Kidney (tissue), 14 donors: ENCODE data around the gene CLEC16A. TPM values are rescaled to one million over a fixed set of nuclear protein-coding genes. Genes with fewer than 3 reads are reported as not detected.

Experiments used
- DNase-seq, 5 donors: peaks; one replicate each; pipeline ENCODE4 v3.0.0-alpha.2; 2013 to 2020
- FAIRE-seq: peaks from 2 replicates; lab custom pipeline; 2012; peaks lifted over from hg19 to GRCh38; lab: Jason Lieb, UNC
- H3K27ac ChIP-seq, 2 donors: one replicate each; pipeline ENCODE4 v1.7.0; 2013; ENCODE audit warnings: low read depth in 2 of 2, low read length in 2 of 2, inconsistent platforms in 1 of 2
- H3K27me3 ChIP-seq: one replicate; pipeline ENCODE4 v1.7.1; 2013; ENCODE audit warnings: low read length, inconsistent platforms; ENCODE audit not compliant: control insufficient read depth, insufficient read depth
- H3K36me3 ChIP-seq, 3 donors: one replicate each; pipeline versions ENCODE4 v1.7.0 to v1.7.1; 2013; ENCODE audit warnings: low read length in 3 of 3, control low read depth in 1 of 3, inconsistent platforms in 1 of 3; ENCODE audit not compliant: insufficient read depth in 3 of 3, control insufficient read depth in 2 of 3
- H3K4me1 ChIP-seq, 3 donors: one replicate each; pipeline versions ENCODE4 v1.7.0 to v1.7.1; 2013; ENCODE audit warnings: low read length in 3 of 3, inconsistent platforms in 1 of 3, low read depth in 1 of 3; ENCODE audit not compliant: control insufficient read depth in 2 of 3, insufficient read depth in 2 of 3
- H3K4me3 ChIP-seq, 3 donors: one replicate each; pipeline versions ENCODE4 v1.7.0 to v1.8.1; 2013; ENCODE audit warnings: low read length in 3 of 3, control low read depth in 1 of 3, inconsistent platforms in 1 of 3
- H3K9ac ChIP-seq, 3 donors: one replicate each; pipeline versions ENCODE4 v1.7.0 to v1.7.1; 2013; ENCODE audit warnings: low read length in 3 of 3, control low read depth in 1 of 3, inconsistent platforms in 1 of 3
- H3K9me3 ChIP-seq, 3 donors: one replicate each; pipeline versions ENCODE4 v1.7.0 to v1.7.1; 2013; ENCODE audit warnings: low read length in 3 of 3, control low read depth in 1 of 3, inconsistent platforms in 1 of 3; ENCODE audit not compliant: control insufficient read depth in 2 of 3, insufficient read depth in 1 of 3
- CTCF ChIP-seq: IDR thresholded peaks from 3 replicates; pipeline ENCODE4 v1.5.1; 2012; ENCODE audit warnings: mild to moderate bottlenecking, moderate library complexity, borderline replicate concordance; ENCODE audit not compliant: insufficient read depth; ENCODE audit errors: extremely low read depth
- intact Hi-C: fragments of 100-400 bp; cut with DNase I; formaldehyde crosslinking; loops from one replicate; pipeline ENCODE4 v1.11.1; 2022
- polyA plus RNA-seq: library from polyadenylated mRNA; stranded (reverse); fragments of 350-450 nt; fragmentation: Illumina TruSeq; extraction: RNeasy Lipid Tissue Mini Kit (QIAGEN cat#74804); gene quantifications from one replicate; pipeline ENCODE4 v1.2.3, GENCODE V29; 2014; ENCODE audit warnings: low read depth, low replicate concordance; ENCODE audit not compliant: insufficient read depth
- total RNA-seq: library from RNA; stranded (reverse); fragmentation: NEBNext Ultra II Directional; extraction: Animal tissue kit (Norgen Biotek cat#: 25700); gene quantifications from one replicate; pipeline ENCODE4 v1.2.1, GENCODE V29; 2021
- donor health status: control.
- donor health status: control.
- donor health status: control.
- donor health status: control.
- donor health status: control.
- donor health status: DM: yes; HTN: yes; CAD: no.
- donor health status: Normal renal cell carcinoma (clear cell type).

CLEC16A gene
- total and polyA plus RNA-seq, 2 donors from 2014 or later = 10.8 to 51.9 TPM

GRCh38 chr16:11030990-11031510 is 86.7 kb downstream of the CLEC16A start:
- Histone ChIP-seq H3K27me3 (no peaks in the 10 kb centered on the region), H3K4me3 (no peak overlapping the region), H3K36me3 (peaks cover under 1 to 13% (median 10%) of the 10 kb centered on the region in 3 donors), H3K9ac (no peak overlapping the region), H3K27ac (no peak overlapping the region), H3K9me3 (peaks cover 0 to 4% (median 0%) of the 10 kb centered on the region in 3 donors), H3K4me1 (peaks cover 0 to 6% (median 3%) of the 10 kb centered on the region in 3 donors)
- FAIRE-seq = no peak
- TF ChIP-seq CTCF = no peak
- DNase-seq = no peak
- intact Hi-C loops = no loop called here

- peaks cover 0 to 6% (median 3%) of the 10 kb centered on the region in 3 donors for H3K4me1 ChIP-seq
- H3K36me3 ChIP-seq = peaks cover 0 to 11% (median 10%) of the 10 kb centered on the region in 3 donors
- no peak for TF ChIP-seq CTCF
- intact Hi-C loops = no loop called here
- H3K9me3 ChIP-seq = peaks cover 0 to 4% (median 0%) of the 10 kb centered on the region in 3 donors
- H3K4me3 ChIP-seq = no peak overlapping the region
- no peak overlapping the region for H3K27ac ChIP-seq
- DNase-seq = no peak
- FAIRE-seq = no peak
- H3K27me3 ChIP-seq = no peaks in the 10 kb centered on the region
- H3K9ac ChIP-seq = no peak overlapping the region
Measured at GRCh38 chr16:11032000-11032921, 87.9 kb downstream of the CLEC16A start.

GRCh38 chr16:11032922-11033291 is 88.5 kb downstream of the CLEC16A start:
- no peaks in the 10 kb centered on the region for H3K27me3 ChIP-seq
- no peak overlapping the region for H3K4me3 ChIP-seq
- H3K9me3 ChIP-seq = peaks cover 0 to 4% (median 0%) of the 10 kb centered on the region in 3 donors
- H3K4me1 ChIP-seq = peaks cover 0 to 6% (median 3%) of the 10 kb centered on the region in 3 donors
- H3K9ac ChIP-seq = no peak overlapping the region
- FAIRE-seq (no peak), DNase-seq (peak in 1 of 5 donors; percentile 54)
- TF ChIP-seq CTCF = no peak
- intact Hi-C loops = no loop called here
- H3K36me3 ChIP-seq = peaks cover 0 to 11% (median 10%) of the 10 kb centered on the region in 3 donors
- H3K27ac ChIP-seq = no peak overlapping the region
